ENCODE data around the gene WIZ. TPM values are rescaled to one million over a fixed set of nuclear protein-coding genes. Genes with fewer than 3 reads are reported as not detected.
"Not testable (repeated sequence)": the region's sequence is repeated elsewhere in the genome, so short reads cannot be mapped to it uniquely, and the experiment has no call there.

The WIZ gene
- total RNA-seq, 2 experiments from 2014 or later: 19.3 to 21.0 TPM

GRCh38 chr19:15476325-15476724, 26.6 kb upstream of the WIZ start:
- no peaks in the 10 kb centered on the region for H3K36me3 Mint-ChIP-seq (ENCODE audit: low read depth)
- POLR2A ChIA-PET: no interaction called here
- H3K27ac Mint-ChIP-seq: no peak overlapping the region

GRCh38 chr19:15475611-15476010, 25.9 kb upstream of the WIZ start:
- POLR2A ChIA-PET: no interaction called here
- CTCF ChIA-PET: interaction anchor here (1.0 kb wide), 1 partner anchor 80 kb away, joined by 3 read pairs; no protein-coding TSS in a partner anchor

More at GRCh38 chr19:15476325-15476724, 26.6 kb upstream of the WIZ start:
- DNase-seq: peak; percentile 26
- H3K4me3 Mint-ChIP-seq: no peak overlapping the region
- H3K4me1 Mint-ChIP-seq (ENCODE audit: low read depth): peaks cover 34% of the 10 kb centered on the region
- peak; percentile 36 for ATAC-seq
- TF ChIP-seq, protein P1, sequence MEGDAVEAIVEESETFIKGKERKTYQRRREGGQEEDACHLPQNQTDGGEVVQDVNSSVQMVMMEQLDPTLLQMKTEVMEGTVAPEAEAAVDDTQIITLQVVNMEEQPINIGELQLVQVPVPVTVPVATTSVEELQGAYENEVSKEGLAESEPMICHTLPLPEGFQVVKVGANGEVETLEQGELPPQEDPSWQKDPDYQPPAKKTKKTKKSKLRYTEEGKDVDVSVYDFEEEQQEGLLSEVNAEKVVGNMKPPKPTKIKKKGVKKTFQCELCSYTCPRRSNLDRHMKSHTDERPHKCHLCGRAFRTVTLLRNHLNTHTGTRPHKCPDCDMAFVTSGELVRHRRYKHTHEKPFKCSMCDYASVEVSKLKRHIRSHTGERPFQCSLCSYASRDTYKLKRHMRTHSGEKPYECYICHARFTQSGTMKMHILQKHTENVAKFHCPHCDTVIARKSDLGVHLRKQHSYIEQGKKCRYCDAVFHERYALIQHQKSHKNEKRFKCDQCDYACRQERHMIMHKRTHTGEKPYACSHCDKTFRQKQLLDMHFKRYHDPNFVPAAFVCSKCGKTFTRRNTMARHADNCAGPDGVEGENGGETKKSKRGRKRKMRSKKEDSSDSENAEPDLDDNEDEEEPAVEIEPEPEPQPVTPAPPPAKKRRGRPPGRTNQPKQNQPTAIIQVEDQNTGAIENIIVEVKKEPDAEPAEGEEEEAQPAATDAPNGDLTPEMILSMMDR (IDR thresholded peaks at IDR 0.05): no peak
- no peaks in the 10 kb centered on the region for H3K9me3 Mint-ChIP-seq
- intact Hi-C loops (cut with micrococcal nuclease): no loop called here
- H3K27me3 Mint-ChIP-seq: no peaks in the 10 kb centered on the region
- CTCF ChIA-PET: interaction anchor here (1.0 to 1.2 kb wide), 2 partner anchors 79 to 97 kb away, joined by 3 read pairs; partner anchors contain the start of gene AKAP8

DNA sequence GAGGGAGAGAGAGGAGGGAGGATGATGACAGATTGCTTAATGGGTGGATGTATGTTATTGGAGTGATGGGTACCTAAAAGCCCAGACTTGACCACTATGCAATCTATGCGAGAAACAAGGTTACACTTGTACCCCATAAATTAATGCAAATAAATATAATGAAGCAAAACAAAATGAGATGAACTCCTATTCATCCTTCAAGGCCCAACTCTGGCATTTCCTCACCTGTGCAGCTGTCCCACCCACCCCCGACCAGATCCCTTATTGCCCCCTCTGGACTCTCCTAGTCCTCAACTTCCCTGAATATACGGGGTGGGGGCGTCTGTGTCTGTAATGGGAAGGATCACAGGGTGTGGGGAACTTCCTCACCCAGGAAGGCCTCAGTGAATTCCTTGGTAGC, 25.4 kb upstream of the WIZ start:
- DNase-seq (no peak), ATAC-seq (no peak)
- CTCF ChIA-PET: no interaction called here
- Mint-ChIP-seq H3K27me3 (no peaks in the 10 kb centered on the region), H3K36me3 (ENCODE audit: low read depth) (no peaks in the 10 kb centered on the region), H3K4me3 (no peak overlapping the region), H3K9me3 (no peaks in the 10 kb centered on the region), H3K4me1 (ENCODE audit: low read depth) (peaks cover 31% of the 10 kb centered on the region), H3K27ac (no peak overlapping the region)
- intact Hi-C loops (cut with micrococcal nuclease): no loop called here
- TF ChIP-seq, protein P1 (IDR thresholded peaks at IDR 0.05): no peak
- POLR2A ChIA-PET: no interaction called here

More at GRCh38 chr19:15475611-15476010, 25.9 kb upstream of the WIZ start:
- TF ChIP-seq, protein P1 (IDR thresholded peaks at IDR 0.05): no peak
- Mint-ChIP-seq H3K27me3 (no peaks in the 10 kb centered on the region), H3K36me3 (ENCODE audit: low read depth) (no peaks in the 10 kb centered on the region), H3K4me3 (no peak overlapping the region), H3K9me3 (no peaks in the 10 kb centered on the region), H3K27ac (no peak overlapping the region), H3K4me1 (ENCODE audit: low read depth) (peaks cover 34% of the 10 kb centered on the region)
- no peak for ATAC-seq
- DNase-seq: no peak
- intact Hi-C loops (cut with micrococcal nuclease): no loop called here

DNA sequence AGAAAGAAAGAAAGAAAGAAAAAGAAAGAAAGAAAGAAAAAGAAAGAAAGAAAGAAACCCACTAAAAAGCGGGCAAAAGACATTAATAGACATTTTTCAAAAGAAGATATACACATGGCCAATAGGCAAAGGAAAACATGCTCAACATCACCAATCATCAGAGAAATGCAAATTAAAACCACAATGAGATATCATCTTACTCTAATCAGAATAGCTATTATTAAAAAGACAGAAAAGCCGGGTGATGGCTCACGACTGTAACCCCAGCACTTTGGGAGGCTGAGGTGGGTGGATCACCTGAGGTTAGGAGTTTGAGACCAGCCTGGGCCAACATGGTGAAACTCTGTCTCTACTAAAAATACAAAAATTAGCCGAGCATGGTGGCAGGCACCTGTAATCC, 24.1 kb upstream of the WIZ start:
- intact Hi-C loops (cut with micrococcal nuclease): not testable (repeated sequence)
- CTCF ChIA-PET: interaction anchor here (1.1 kb wide), 1 partner anchor 77 kb away, joined by 3 read pairs; no protein-coding TSS in a partner anchor
- H3K4me1 Mint-ChIP-seq (ENCODE audit: low read depth): peaks cover 29% of the 10 kb centered on the region

GRCh38 chr19:15471639-15472101, 21.9 kb upstream of the WIZ start:
- H3K27me3 Mint-ChIP-seq: no peaks in the 10 kb centered on the region
- ChIA-PET POLR2A (no interaction called here), CTCF (no interaction called here)
- intact Hi-C loops (cut with micrococcal nuclease): no loop called here
- H3K36me3 Mint-ChIP-seq (ENCODE audit: low read depth): peaks cover 10% of the 10 kb centered on the region
- H3K9me3 Mint-ChIP-seq: no peaks in the 10 kb centered on the region
- ATAC-seq (no peak), DNase-seq (no peak)
- no peak overlapping the region for H3K4me3 Mint-ChIP-seq
- peaks cover 46% of the 10 kb centered on the region for H3K4me1 Mint-ChIP-seq (ENCODE audit: low read depth)
- TF ChIP-seq, protein P1 (IDR thresholded peaks at IDR 0.05): no peak
- no peak overlapping the region for H3K27ac Mint-ChIP-seq

More for the DNA sequence above, 24.1 kb upstream of the WIZ start:
- not testable (repeated sequence) for H3K36me3 Mint-ChIP-seq (ENCODE audit: low read depth); H3K27me3 Mint-ChIP-seq; H3K9me3 Mint-ChIP-seq; H3K27ac Mint-ChIP-seq; H3K4me3 Mint-ChIP-seq; DNase-seq; ATAC-seq
- POLR2A ChIA-PET: interaction anchor here (0.9 kb wide), 1 partner anchor 41 kb away, joined by 3 read pairs; no protein-coding TSS in a partner anchor
